ENCODE results near the gene KLF12.

DNA sequence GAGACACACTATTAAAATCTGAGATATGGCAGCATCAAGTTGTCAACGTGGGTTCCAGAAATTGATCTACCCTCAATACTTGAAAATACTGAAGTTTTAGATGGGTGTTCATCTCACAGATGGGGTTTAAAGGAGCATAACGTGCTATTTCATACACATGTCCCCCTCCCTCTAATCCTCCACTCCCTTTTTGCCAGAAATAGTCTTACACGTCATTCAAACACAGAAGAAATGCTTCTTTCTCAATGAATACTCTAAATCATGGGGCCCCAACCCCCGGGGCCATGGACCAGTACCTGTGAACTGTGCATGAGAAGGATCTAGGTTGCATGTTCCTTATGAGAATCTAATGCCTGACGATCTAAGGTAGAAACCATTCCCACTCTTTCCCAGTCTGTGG, 19.6 kb downstream of the KLF12 start:
- TF ChIP-seq CTCF (IDR thresholded peaks at IDR 0.05) = no peak
- TF ChIP-seq POLR2A (IDR thresholded peaks at IDR 0.05) = no peak

Data from esophagus squamous epithelium (tissue), 4 donors.